C4-2B (cell line): ENCODE measurements around the gene HMGCS2.

ENCODE experiments used
- ZFX ChIP-seq: fragments of 450-650 bp; IDR thresholded peaks from 2 replicates; pipeline ENCODE4 v1.6.1; 2017
- TF ChIP-seq, protein P1 (sequence below): fragments of 450-650 bp; conservative IDR thresholded peaks from 2 replicates; pipeline ENCODE4 v1.5.1; 2017; ENCODE audit warnings: mild to moderate bottlenecking

DNA sequence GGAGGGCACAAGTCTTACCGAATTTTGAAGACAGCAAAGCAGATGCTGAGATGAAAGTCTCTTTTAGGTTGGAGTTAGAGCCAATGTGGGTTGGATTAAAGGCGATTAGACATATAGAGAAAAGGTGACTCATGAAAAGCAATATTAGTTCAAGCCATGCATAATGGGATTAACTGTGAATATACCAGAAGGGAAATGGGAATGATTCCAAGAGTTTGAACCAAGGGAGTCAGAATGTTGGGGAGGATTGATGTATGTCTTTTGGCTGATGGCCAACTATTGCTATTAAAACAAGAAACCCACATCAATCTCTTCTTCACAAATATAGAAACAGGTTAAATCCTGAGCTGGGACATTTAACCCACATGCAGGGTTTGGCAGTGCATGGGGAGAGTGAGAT is 1.2 kb downstream of the HMGCS2 start:
- TF ChIP-seq, protein P1, sequence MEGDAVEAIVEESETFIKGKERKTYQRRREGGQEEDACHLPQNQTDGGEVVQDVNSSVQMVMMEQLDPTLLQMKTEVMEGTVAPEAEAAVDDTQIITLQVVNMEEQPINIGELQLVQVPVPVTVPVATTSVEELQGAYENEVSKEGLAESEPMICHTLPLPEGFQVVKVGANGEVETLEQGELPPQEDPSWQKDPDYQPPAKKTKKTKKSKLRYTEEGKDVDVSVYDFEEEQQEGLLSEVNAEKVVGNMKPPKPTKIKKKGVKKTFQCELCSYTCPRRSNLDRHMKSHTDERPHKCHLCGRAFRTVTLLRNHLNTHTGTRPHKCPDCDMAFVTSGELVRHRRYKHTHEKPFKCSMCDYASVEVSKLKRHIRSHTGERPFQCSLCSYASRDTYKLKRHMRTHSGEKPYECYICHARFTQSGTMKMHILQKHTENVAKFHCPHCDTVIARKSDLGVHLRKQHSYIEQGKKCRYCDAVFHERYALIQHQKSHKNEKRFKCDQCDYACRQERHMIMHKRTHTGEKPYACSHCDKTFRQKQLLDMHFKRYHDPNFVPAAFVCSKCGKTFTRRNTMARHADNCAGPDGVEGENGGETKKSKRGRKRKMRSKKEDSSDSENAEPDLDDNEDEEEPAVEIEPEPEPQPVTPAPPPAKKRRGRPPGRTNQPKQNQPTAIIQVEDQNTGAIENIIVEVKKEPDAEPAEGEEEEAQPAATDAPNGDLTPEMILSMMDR, result no peak
- no peak for TF ChIP-seq ZFX
